Measurements from ENCODE around the gene CELF2.

CELF2 gene

DNA sequence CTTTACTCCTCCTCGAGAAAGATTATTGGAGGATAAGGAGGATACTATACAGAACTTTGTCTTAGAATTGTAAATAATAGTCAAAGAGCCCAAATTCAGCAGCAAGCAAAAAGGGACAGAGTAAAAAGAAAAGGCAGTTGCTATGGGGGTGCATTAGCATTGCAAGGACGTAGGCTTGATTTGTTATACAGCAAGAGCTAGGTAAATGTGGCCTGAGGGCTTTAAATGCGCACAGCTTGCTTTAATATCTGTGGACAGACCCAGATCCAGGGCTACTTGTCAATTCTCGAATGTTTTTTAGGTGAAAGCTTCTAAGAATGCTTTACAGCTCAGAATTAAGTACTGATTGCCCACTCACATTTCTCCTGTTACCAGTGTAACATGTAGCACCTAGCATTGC, 58.5 kb downstream of the CELF2 start:
- Histone ChIP-seq H3K36me3 (no peaks in the 10 kb centered on the region), H3K9me3 (no peaks in the 10 kb centered on the region), H3K4me3 (ENCODE audit: low read depth, low read length) (no peak overlapping the region), H3K27me3 (no peaks in the 10 kb centered on the region), H3K4me1 (no peaks in the 10 kb centered on the region)
- DNase-seq, result no peak
- TF ChIP-seq CTCF (IDR thresholded peaks at IDR 0.05; ENCODE audit: low read depth, low read length), result no peak

GRCh38 chr10:11080564-11080984, 62.9 kb downstream of the CELF2 start:
- TF ChIP-seq CTCF (IDR thresholded peaks at IDR 0.05; ENCODE audit: low read depth, low read length), result no peak
- H3K27me3 ChIP-seq, result no peaks in the 10 kb centered on the region
- no peaks in the 10 kb centered on the region for H3K4me1 ChIP-seq
- H3K4me3 ChIP-seq (ENCODE audit: low read depth, low read length), result no peak overlapping the region
- no peaks in the 10 kb centered on the region for H3K36me3 ChIP-seq
- no peaks in the 10 kb centered on the region for H3K9me3 ChIP-seq
- no peak for DNase-seq

GRCh38 chr10:11081408-11081807, 63.7 kb downstream of the CELF2 start:
- DNase-seq, result no peak
- Histone ChIP-seq H3K4me3 (ENCODE audit: low read depth, low read length) (no peak overlapping the region), H3K36me3 (no peaks in the 10 kb centered on the region), H3K27me3 (no peaks in the 10 kb centered on the region), H3K4me1 (no peaks in the 10 kb centered on the region), H3K9me3 (no peaks in the 10 kb centered on the region)
- no peak for TF ChIP-seq CTCF (IDR thresholded peaks at IDR 0.05; ENCODE audit: low read depth, low read length)

DNA sequence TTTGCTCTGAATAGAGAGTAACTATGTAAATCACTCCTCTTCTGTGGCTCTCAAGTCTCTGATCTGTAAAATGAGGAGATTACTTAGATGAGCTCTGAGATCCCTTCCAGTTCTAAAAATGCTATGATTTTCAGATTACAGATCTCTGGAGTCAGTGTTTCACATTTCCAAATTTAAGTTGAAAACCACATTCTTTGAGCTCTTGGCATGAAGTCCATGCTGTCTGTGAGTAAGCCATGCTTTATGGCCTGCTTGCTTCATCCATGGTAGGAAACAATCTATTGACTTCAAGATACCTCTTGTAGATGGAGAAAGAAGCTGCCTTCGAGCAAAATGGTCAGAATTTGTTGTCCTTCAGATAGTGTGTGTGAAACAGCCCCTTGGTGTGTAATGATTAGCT, 64.9 kb downstream of the CELF2 start:
- DNase-seq, result no peak
- H3K4me3 ChIP-seq (ENCODE audit: low read depth, low read length), result no peak overlapping the region
- H3K9me3 ChIP-seq, result no peaks in the 10 kb centered on the region
- H3K36me3 ChIP-seq, result no peaks in the 10 kb centered on the region
- no peaks in the 10 kb centered on the region for H3K27me3 ChIP-seq
- no peaks in the 10 kb centered on the region for H3K4me1 ChIP-seq
- no peak for TF ChIP-seq CTCF (IDR thresholded peaks at IDR 0.05; ENCODE audit: low read depth, low read length)

DNA sequence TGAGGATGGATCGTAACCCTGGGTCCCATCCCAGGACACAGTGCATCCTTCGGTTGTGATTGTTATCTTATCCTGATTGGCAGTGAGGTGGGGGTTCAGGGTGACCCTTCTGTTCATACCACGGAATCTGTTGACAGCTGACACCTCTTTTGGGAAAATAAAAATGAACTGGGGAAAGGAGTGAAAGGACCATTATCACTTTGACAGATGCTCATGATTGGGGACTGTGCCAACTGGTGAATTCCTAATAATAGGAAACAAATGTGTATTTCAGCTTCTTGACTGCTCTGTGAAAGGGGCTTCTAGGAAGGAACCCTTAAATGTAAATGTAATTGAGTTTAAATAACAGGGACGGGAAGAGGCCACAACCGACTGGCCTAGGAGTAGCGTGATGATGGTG, 65.4 kb downstream of the CELF2 start:
- no peak for DNase-seq
- H3K4me1 ChIP-seq, result no peaks in the 10 kb centered on the region
- no peak overlapping the region for H3K4me3 ChIP-seq (ENCODE audit: low read depth, low read length)
- TF ChIP-seq CTCF (IDR thresholded peaks at IDR 0.05; ENCODE audit: low read depth, low read length), result no peak
- no peaks in the 10 kb centered on the region for H3K36me3 ChIP-seq
- no peaks in the 10 kb centered on the region for H3K9me3 ChIP-seq
- no peaks in the 10 kb centered on the region for H3K27me3 ChIP-seq

- no peak for TF ChIP-seq CTCF (IDR thresholded peaks at IDR 0.05; ENCODE audit: low read depth, low read length)
- DNase-seq, result no peak
Observed at GRCh38 chr10:11085545-11085944, 67.9 kb downstream of the CELF2 start.

More at GRCh38 chr10:11085545-11085944, 67.9 kb downstream of the CELF2 start:
- no peaks in the 10 kb centered on the region for H3K27me3 ChIP-seq
- H3K9me3 ChIP-seq, result no peaks in the 10 kb centered on the region
- no peak overlapping the region for H3K4me3 ChIP-seq (ENCODE audit: low read depth, low read length)
- H3K4me1 ChIP-seq, result no peaks in the 10 kb centered on the region
- H3K36me3 ChIP-seq, result no peaks in the 10 kb centered on the region

Measured in BE2C (cell line).